HAP-1 (cell line): ENCODE results near the gene CLDN24.

Experiments
- DNase-seq, 2 experiments: peaks; one replicate each; pipeline ENCODE4 v3.0.0-alpha.2; 2016 to 2020; ENCODE audit warnings: low spot score in 2 of 2
- H3K27me3 ChIP-seq: fragments of 250-450 bp; sonication (Bioruptor Pico); 2 replicates; pipeline ENCODE4 v1.5.1; 2020; ENCODE audit warnings: low read depth, mild to moderate bottlenecking, moderate library complexity
- H3K36me3 ChIP-seq: fragments of 250-450 bp; sonication (Bioruptor Pico); replicated peaks from 2 replicates; pipeline ENCODE4 v1.5.1; 2020; ENCODE audit warnings: mild to moderate bottlenecking
- H3K4me1 ChIP-seq: fragments of 250-450 bp; sonication (Bioruptor Pico); 2 replicates; pipeline ENCODE4 v1.5.1; 2020; ENCODE audit warnings: mild to moderate bottlenecking
- H3K4me3 ChIP-seq: fragments of 250-450 bp; sonication (Bioruptor Pico); 2 replicates; pipeline ENCODE4 v1.5.1; 2020; ENCODE audit warnings: mild to moderate bottlenecking, moderate library complexity
- H3K9me3 ChIP-seq: fragments of 250-450 bp; sonication (Bioruptor Pico); 2 replicates; pipeline ENCODE4 v1.5.1; 2020; ENCODE audit warnings: mild to moderate bottlenecking, moderate library complexity
- in situ Hi-C: fragments of 300-500 bp; cut with MboI; formaldehyde crosslinking; loops from 3 replicates; pipeline ENCODE4 v1.14.3; 2020; ENCODE audit warnings: low sequenced_read_pairs, inconsistent platforms, mixed read lengths

Gene CLDN24

GRCh38 chr4:183322326-183322725 is at the start of gene CLDN24:
TSS of gene CLDN24 (minus strand) at chr4:183322426. CDS start at chr4:183322426, 0 bp downstream.
- in situ Hi-C loops: no loop called here
- no peaks in the 10 kb centered on the region for H3K36me3 ChIP-seq

GRCh38 chr4:183370786-183371185 is 48.6 kb upstream of the CLDN24 start:
- H3K36me3 ChIP-seq: no peaks in the 10 kb centered on the region
- no peak overlapping the region for H3K4me3 ChIP-seq
- no peak for DNase-seq
- in situ Hi-C loops: no loop called here
- 0 out of 2 replicates have a peak, but pooled peaks cover 7% of the 10 kb centered on the region for H3K9me3 ChIP-seq
- H3K4me1 ChIP-seq: no peaks in the 10 kb centered on the region
- H3K27me3 ChIP-seq: no peaks in the 10 kb centered on the region

More at GRCh38 chr4:183322326-183322725, at the start of gene CLDN24:
- H3K4me1 ChIP-seq: peaks cover 20% of the 10 kb centered on the region
- no peaks in the 10 kb centered on the region for H3K27me3 ChIP-seq
- no peak for DNase-seq
- no peaks in the 10 kb centered on the region for H3K9me3 ChIP-seq
- no peak within 1 kb of the TSS for H3K4me3 ChIP-seq

DNA sequence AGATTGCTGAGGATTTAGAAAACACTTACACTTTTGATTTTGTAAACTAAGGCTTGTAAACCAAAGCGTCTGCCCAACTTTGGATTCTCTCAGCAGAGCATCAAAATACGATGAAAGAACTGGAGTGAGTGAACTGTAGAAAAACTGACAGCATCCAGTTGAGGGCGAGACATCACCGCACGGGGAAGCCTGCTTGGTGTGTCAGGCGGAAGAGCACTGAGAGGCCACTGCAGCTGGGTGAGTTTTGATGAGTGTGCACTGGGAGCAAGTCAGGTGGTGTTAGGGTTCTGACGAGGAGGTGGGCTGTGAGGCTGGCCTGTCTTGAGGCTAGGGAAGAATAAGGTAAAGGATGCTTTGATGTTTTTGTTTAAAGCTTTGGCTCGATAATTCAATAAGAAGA is 46.8 kb upstream of the CLDN24 start:
- H3K4me3 ChIP-seq: no peak overlapping the region
- 0 out of 2 replicates have a peak, but pooled peaks cover 7% of the 10 kb centered on the region for H3K9me3 ChIP-seq
- in situ Hi-C loops: no loop called here
- H3K27me3 ChIP-seq: no peaks in the 10 kb centered on the region
- H3K36me3 ChIP-seq: no peaks in the 10 kb centered on the region
- H3K4me1 ChIP-seq: no peaks in the 10 kb centered on the region
- DNase-seq: no peak

DNA sequence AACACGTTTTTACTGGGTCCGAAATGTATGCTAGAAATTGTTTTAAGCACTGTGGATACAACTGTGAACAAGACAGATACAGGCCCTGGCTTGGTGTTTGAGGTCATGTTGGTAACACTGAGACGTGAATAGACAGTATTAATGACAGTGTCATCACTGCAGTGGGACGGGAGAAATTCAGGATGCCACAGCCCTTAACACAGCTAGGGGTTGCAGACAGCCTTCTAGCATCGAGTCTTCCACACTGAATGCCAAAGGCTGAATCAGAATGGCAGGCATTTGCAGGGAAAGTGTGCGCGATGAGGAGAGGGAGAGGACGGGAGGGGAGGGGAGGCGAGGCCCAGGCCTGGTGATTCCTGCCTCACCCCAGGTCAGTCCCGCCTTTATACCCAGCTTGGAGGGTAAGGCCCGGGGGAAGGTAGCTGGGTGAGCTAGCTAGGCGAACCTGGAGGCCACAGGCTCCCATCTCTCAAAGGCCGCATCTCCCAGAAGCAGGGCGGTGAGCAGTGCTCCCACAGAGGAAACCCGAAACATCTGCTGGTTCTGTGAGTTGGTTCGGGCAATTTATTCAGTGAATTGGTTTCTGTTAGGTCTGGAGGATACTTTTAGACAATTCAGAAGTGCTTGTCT is 44.1 kb upstream of the CLDN24 start:
- Histone ChIP-seq H3K4me3 (no peak overlapping the region), H3K36me3 (no peaks in the 10 kb centered on the region), H3K4me1 (no peaks in the 10 kb centered on the region), H3K27me3 (no peaks in the 10 kb centered on the region), H3K9me3 (no peaks in the 10 kb centered on the region)
- DNase-seq: no peak
- in situ Hi-C loops: no loop called here

DNA sequence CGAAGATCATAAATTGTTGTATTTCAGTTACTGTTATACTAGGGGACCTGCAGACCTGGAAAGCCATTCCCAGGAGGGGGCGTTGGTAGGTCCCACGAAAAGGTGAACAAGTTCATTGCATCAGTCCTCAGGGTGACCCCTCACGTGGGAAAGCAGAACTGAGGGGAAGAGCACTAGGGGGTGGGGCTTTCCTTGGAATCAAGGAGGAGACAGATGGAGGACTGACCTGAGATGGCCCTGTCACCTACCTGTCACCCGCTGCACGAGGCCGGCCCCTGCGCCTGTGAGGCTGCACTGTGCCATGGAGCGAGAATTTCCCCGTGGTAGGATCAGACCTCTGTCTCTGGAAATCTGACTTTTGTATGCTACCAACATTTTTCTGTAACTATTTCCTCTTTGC is 41.8 kb upstream of the CLDN24 start:
- in situ Hi-C loops: no loop called here
- H3K4me3 ChIP-seq: no peak overlapping the region
- H3K27me3 ChIP-seq: no peaks in the 10 kb centered on the region
- no peaks in the 10 kb centered on the region for H3K36me3 ChIP-seq
- H3K9me3 ChIP-seq: no peaks in the 10 kb centered on the region
- H3K4me1 ChIP-seq: no peaks in the 10 kb centered on the region
- no peak for DNase-seq

DNA sequence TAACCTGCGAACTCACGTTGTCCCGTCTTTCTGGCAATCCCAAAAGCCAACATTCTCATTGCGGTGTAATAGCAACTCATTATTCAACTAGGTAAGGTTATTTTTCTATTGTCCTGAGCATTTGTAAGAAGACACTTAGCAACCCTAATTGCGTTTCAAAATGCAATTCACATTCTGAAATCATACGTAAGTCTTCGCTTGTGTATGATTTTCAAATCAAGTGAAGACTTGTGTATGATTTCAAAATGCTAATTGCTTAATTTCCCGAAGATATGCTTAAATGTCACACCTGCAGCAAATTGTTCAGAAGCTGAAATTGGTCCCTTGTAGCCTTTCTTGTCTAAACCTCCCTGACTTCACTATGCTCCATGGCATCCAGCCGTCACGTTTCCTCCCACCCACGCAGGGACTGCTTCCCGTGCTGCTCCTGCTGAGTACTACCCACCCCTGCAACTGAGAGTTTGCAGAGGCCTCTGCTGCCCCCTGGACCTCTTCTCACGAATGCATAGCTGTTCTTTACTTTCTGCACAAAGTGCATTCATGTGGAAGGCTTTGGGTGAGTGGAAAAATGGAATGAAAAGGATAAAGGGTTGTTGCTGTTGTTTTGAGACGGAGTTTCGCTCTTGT is 40.8 kb upstream of the CLDN24 start:
- H3K36me3 ChIP-seq: no peaks in the 10 kb centered on the region
- in situ Hi-C loops: no loop called here
- H3K4me3 ChIP-seq: no peak overlapping the region
- no peaks in the 10 kb centered on the region for H3K4me1 ChIP-seq
- no peaks in the 10 kb centered on the region for H3K9me3 ChIP-seq
- DNase-seq: no peak
- no peaks in the 10 kb centered on the region for H3K27me3 ChIP-seq

- no peak overlapping the region for H3K4me3 ChIP-seq
- no peaks in the 10 kb centered on the region for H3K27me3 ChIP-seq
- in situ Hi-C loops: no loop called here
- H3K36me3 ChIP-seq: no peaks in the 10 kb centered on the region
- H3K9me3 ChIP-seq: no peaks in the 10 kb centered on the region
- no peaks in the 10 kb centered on the region for H3K4me1 ChIP-seq
- no peak for DNase-seq
Observed at GRCh38 chr4:183362036-183362435, 39.8 kb upstream of the CLDN24 start.

DNA sequence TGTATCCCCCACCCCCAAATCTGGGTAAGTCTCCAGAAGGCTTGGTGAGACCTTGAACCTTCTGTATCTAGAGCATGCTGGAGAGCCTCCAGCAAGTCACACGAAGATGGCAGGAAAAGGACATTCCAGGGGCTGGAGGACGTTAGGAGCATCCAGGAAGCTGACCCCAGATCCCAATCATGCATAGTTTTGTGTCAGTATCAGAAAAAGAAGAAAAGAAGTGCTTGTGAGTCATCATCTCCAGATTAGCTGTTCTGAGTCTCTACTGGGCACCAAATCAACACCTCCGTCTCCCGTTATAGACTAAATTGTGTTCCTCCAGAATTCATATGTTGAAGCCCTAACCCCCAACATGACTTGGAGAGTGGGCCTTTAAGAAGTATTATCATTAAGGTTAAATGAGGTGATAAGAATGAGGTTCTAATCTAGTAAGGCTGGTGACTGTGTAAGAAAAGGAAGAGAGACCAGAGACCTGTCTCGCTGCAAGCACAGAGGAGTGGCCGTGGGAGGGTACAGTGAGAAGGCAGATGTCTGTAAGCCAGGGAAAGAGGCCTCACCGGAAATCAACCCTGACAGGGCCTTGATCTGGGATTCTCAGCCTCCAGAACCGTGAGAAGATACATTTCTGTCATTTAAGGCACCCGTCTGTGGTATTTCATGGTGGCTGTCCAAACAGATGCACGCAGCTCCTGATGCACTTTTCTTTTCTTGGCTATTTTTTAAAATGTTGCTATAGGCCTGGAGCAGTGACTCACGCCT is 38.1 kb upstream of the CLDN24 start:
- H3K4me3 ChIP-seq: no peak overlapping the region

DNA sequence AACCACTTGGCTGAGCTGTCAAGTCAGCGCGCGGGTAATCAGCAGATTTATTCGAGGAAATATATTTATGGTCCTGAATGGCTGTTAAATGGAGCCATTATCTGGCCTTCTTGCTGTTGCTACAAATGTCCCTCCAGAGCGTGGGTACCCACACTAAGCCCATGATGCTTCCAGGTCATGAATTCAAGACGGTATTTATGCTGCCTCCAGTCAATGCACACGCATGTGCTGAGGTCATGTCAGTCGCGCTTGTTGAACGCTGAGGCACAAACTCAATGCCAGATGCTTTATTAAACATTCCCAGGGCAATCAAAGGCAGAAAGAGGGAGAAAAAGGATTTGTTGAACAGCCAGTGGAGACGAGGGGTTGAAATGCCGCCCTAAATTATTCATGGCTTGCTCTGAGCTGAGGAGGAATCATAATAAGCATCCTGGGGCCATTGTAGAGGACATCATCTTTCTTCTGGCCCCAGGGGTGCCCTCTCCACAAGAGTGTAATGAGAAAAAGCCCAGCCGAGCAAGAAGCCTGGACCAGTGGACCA is 36.1 kb upstream of the CLDN24 start:
- Histone ChIP-seq H3K27me3 (no peaks in the 10 kb centered on the region), H3K36me3 (no peaks in the 10 kb centered on the region), H3K4me3 (no peak overlapping the region), H3K9me3 (no peaks in the 10 kb centered on the region), H3K4me1 (no peaks in the 10 kb centered on the region)
- DNase-seq: no peak
- in situ Hi-C loops: no loop called here

More for the DNA sequence above, 38.1 kb upstream of the CLDN24 start:
- in situ Hi-C loops: no loop called here
- Histone ChIP-seq H3K9me3 (no peaks in the 10 kb centered on the region), H3K27me3 (no peaks in the 10 kb centered on the region), H3K36me3 (no peaks in the 10 kb centered on the region), H3K4me1 (no peaks in the 10 kb centered on the region)
- DNase-seq: no peak

- no peaks in the 10 kb centered on the region for H3K4me1 ChIP-seq
- H3K27me3 ChIP-seq: no peaks in the 10 kb centered on the region
- H3K36me3 ChIP-seq: no peaks in the 10 kb centered on the region
- H3K4me3 ChIP-seq: no peak overlapping the region
- in situ Hi-C loops: no loop called here
- DNase-seq: no peak
- no peaks in the 10 kb centered on the region for H3K9me3 ChIP-seq
Observed at GRCh38 chr4:183356931-183357675, 34.9 kb upstream of the CLDN24 start.

DNA sequence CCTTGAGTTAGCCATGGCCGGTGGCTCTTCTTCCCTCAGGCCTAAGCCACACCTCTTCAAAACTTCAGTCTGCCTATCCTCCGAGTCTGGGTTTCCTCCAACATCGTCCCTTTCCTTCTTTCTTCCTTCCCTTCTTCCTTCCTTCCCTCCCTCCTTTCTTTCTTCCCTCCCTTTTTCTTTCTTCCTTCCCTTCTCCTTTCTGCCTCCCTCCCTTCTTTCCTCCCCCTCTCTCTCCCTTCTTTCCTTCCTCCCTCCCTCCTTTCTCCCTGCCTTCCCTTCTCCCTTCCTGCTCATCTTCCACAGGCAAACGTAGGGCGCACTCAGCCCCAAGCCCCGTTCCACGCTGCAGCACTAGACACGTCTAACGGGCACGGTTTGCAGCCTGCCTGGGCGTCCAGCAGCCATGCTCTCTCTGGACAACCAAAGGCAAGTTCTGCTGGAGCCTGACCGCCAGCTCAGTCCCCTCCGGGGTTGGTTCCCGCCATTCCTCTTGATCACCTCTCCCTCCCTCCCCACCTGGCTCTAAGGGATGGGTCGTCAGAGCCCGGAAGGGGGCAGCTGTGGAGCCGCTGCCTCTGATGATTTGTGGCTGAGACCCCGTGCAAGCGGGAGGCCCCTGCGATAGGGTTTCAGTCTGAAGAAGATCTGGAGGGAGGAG is 34.1 kb upstream of the CLDN24 start:
- no peak for DNase-seq
- Histone ChIP-seq H3K9me3 (no peaks in the 10 kb centered on the region), H3K27me3 (no peaks in the 10 kb centered on the region), H3K36me3 (no peaks in the 10 kb centered on the region), H3K4me1 (no peaks in the 10 kb centered on the region), H3K4me3 (no peak overlapping the region)
- in situ Hi-C loops: no loop called here

DNA sequence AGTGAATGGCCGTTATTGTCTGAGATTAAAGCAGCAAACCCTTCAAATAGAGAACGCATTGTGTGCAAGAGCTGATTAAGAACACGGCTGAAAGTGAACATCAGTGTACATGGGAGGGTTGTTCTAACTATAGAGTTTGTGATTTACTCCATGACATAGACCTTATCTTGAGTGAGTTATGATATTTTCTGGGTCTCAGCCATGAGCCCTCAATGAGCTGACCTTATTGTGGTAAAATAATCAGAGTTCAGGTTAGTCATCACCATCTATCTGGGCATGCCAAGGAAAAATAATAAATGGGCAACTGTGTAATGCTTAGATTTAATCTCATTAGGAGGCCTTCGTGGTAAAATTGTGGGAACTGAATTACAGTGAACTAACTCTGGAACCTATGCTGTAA is 33.2 kb upstream of the CLDN24 start:
- in situ Hi-C loops: no loop called here
- DNase-seq: no peak

DNA sequence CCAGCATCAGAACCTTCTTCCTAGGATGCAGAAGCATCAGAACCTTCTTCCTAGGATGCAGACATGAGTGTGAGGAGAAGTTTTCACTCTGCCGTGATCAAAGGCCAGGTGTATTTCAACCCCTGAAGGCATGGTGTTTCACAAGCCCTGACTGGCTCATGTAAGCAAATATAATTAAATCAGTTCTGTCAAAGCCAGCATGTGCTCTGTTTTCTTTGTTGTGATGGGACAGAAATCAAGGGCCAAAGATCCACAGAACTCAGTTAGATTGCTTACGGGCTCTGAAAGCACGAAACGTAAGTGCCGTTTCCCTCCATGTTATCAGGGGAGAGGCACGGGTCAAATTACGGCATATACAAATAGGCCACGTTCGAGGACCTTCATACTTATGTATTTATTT is 32.0 kb upstream of the CLDN24 start:
- in situ Hi-C loops: no loop called here
- no peaks in the 10 kb centered on the region for H3K4me1 ChIP-seq
- H3K9me3 ChIP-seq: no peaks in the 10 kb centered on the region
- no peaks in the 10 kb centered on the region for H3K27me3 ChIP-seq
- no peaks in the 10 kb centered on the region for H3K36me3 ChIP-seq
- no peak for DNase-seq
- H3K4me3 ChIP-seq: no peak overlapping the region

More for the DNA sequence above, 33.2 kb upstream of the CLDN24 start:
- Histone ChIP-seq H3K4me1 (no peaks in the 10 kb centered on the region), H3K36me3 (no peaks in the 10 kb centered on the region), H3K27me3 (no peaks in the 10 kb centered on the region), H3K4me3 (no peak overlapping the region), H3K9me3 (no peaks in the 10 kb centered on the region)
